GM23338 (cell line): ENCODE measurements around the gene PGM2.

Experiments
- CREB1 ChIP-seq: fragments of 250-450 bp; sonication (Bioruptor Pico); IDR thresholded peaks from 2 replicates; pipeline ENCODE4 v1.5.0; 2020; ENCODE audit warnings: low read depth, mild to moderate bottlenecking, moderate library complexity
- ETS1 ChIP-seq: IDR thresholded peaks from 2 replicates; pipeline ENCODE4 v1.6.1; 2016; ENCODE audit warnings: antibody characterized with exemption
- EZH2 ChIP-seq: fragments of 200-600 bp; sonication (generic); IDR thresholded peaks from one replicate; pipeline ENCODE4 v1.8.0; 2017; ENCODE audit warnings: antibody characterized with exemption, mild to moderate bottlenecking, low read depth; ENCODE audit not compliant: unreplicated experiment
- POLR2AphosphoS5 ChIP-seq: IDR thresholded peaks from 2 replicates; pipeline ENCODE4 v1.6.1; 2016; ENCODE audit warnings: antibody characterized with exemption, low read depth
- TF ChIP-seq, protein P1 (sequence below): IDR thresholded peaks from one replicate; pipeline ENCODE4 v1.6.1; 2018; ENCODE audit warnings: antibody characterized with exemption; ENCODE audit not compliant: unreplicated experiment
- TF ChIP-seq, protein P2 (sequence below), 2 experiments: fragments of 200-600 bp in 1 of 2; sonication (generic) in 1 of 2; conservative IDR thresholded peaks; 2 replicates each; pipeline versions ENCODE4 v1.5.1 to v1.6.1; 2016 to 2017; ENCODE audit warnings: antibody characterized with exemption in 2 of 2, low read depth in 2 of 2, mild to moderate bottlenecking in 2 of 2, moderate library complexity in 1 of 2

GRCh38 chr4:37902738-37903693 is 76.5 kb downstream of the PGM2 start:
- TF ChIP-seq POLR2AphosphoS5 (no peak), EZH2 (no peak), CREB1 (CRISPR knock-in tag) (no peak), ETS1 (no peak)
- TF ChIP-seq, protein P1, sequence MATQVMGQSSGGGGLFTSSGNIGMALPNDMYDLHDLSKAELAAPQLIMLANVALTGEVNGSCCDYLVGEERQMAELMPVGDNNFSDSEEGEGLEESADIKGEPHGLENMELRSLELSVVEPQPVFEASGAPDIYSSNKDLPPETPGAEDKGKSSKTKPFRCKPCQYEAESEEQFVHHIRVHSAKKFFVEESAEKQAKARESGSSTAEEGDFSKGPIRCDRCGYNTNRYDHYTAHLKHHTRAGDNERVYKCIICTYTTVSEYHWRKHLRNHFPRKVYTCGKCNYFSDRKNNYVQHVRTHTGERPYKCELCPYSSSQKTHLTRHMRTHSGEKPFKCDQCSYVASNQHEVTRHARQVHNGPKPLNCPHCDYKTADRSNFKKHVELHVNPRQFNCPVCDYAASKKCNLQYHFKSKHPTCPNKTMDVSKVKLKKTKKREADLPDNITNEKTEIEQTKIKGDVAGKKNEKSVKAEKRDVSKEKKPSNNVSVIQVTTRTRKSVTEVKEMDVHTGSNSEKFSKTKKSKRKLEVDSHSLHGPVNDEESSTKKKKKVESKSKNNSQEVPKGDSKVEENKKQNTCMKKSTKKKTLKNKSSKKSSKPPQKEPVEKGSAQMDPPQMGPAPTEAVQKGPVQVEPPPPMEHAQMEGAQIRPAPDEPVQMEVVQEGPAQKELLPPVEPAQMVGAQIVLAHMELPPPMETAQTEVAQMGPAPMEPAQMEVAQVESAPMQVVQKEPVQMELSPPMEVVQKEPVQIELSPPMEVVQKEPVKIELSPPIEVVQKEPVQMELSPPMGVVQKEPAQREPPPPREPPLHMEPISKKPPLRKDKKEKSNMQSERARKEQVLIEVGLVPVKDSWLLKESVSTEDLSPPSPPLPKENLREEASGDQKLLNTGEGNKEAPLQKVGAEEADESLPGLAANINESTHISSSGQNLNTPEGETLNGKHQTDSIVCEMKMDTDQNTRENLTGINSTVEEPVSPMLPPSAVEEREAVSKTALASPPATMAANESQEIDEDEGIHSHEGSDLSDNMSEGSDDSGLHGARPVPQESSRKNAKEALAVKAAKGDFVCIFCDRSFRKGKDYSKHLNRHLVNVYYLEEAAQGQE: no peak
- TF ChIP-seq, protein P2, sequence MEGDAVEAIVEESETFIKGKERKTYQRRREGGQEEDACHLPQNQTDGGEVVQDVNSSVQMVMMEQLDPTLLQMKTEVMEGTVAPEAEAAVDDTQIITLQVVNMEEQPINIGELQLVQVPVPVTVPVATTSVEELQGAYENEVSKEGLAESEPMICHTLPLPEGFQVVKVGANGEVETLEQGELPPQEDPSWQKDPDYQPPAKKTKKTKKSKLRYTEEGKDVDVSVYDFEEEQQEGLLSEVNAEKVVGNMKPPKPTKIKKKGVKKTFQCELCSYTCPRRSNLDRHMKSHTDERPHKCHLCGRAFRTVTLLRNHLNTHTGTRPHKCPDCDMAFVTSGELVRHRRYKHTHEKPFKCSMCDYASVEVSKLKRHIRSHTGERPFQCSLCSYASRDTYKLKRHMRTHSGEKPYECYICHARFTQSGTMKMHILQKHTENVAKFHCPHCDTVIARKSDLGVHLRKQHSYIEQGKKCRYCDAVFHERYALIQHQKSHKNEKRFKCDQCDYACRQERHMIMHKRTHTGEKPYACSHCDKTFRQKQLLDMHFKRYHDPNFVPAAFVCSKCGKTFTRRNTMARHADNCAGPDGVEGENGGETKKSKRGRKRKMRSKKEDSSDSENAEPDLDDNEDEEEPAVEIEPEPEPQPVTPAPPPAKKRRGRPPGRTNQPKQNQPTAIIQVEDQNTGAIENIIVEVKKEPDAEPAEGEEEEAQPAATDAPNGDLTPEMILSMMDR (conservative IDR thresholded peaks at IDR 0.05; ENCODE audit: low read depth in 2 of 2): no peak
